Cardiac muscle cell (in vitro differentiated cells and primary cell): ENCODE results near the gene TTC23. TPM values are rescaled to one million over a fixed set of nuclear protein-coding genes. Genes with fewer than 3 reads are reported as not detected.

Experiments
- DNase-seq, 2 donors: peaks; one replicate each; pipeline versions ENCODE4 v3.0.0 to v3.0.0-alpha.2; 2010 to 2017; ENCODE audit warnings: low read depth in 1 of 2, low spot score in 1 of 2
- H3K27ac ChIP-seq: fragments of 200-600 bp; sonication (generic); 2 replicates; pipeline ENCODE4 v1.5.1; 2016
- H3K27me3 ChIP-seq: fragments of 200-600 bp; sonication (generic); 2 replicates; pipeline ENCODE4 v1.6.0; 2016; ENCODE audit warnings: control low read depth
- H3K36me3 ChIP-seq: fragments of 200-600 bp; sonication (generic); 2 replicates; pipeline ENCODE4 v1.5.1; 2016; ENCODE audit warnings: control low read depth
- H3K4me1 ChIP-seq: fragments of 200-600 bp; sonication (generic); 2 replicates; pipeline ENCODE4 v1.8.1; 2017; ENCODE audit warnings: low read depth, mild to moderate bottlenecking, mixed run types
- H3K4me3 ChIP-seq: fragments of 200-600 bp; sonication (generic); 2 replicates; pipeline ENCODE4 v1.5.1; 2016; ENCODE audit warnings: mild to moderate bottlenecking
- H3K9me3 ChIP-seq: fragments of 200-600 bp; sonication (generic); 2 replicates; pipeline ENCODE4 v1.5.1; 2017; ENCODE audit warnings: low read depth, mild to moderate bottlenecking, control low read depth
- polyA plus RNA-seq: library from polyadenylated mRNA; unstranded; fragments of >200 nt; fragmentation: Nextera tagmentation; extraction: Ambion mirVana; gene quantifications from 2 replicates; pipeline ENCODE4 v1.2.1, GENCODE V29; 2016
- total RNA-seq: library from RNA; depleted of rRNA; stranded (reverse); fragments of >200 nt; gene quantifications from 2 replicates; pipeline ENCODE4 v1.2.3, GENCODE V29; 2016
- TF ChIP-seq, protein P1 (sequence below): IDR thresholded peaks from 2 replicates; pipeline ENCODE4 v1.5.1; 2012; ENCODE audit warnings: low read depth, mild to moderate bottlenecking, low read length

The TTC23 gene
- total and polyA plus RNA-seq, 2 experiments from 2014 or later, result 15.0 to 38.2 TPM

- H3K4me3 ChIP-seq, result no peak overlapping the region
- DNase-seq, result peak in 1 of 2 donors; percentile 55
- peak overlapping the region; percentile 47 for H3K27ac ChIP-seq
- no peaks in the 10 kb centered on the region for H3K9me3 ChIP-seq
- peaks cover 26% of the 10 kb centered on the region for H3K27me3 ChIP-seq
- H3K4me1 ChIP-seq, result peaks cover 9% of the 10 kb centered on the region
- TF ChIP-seq, protein P1, sequence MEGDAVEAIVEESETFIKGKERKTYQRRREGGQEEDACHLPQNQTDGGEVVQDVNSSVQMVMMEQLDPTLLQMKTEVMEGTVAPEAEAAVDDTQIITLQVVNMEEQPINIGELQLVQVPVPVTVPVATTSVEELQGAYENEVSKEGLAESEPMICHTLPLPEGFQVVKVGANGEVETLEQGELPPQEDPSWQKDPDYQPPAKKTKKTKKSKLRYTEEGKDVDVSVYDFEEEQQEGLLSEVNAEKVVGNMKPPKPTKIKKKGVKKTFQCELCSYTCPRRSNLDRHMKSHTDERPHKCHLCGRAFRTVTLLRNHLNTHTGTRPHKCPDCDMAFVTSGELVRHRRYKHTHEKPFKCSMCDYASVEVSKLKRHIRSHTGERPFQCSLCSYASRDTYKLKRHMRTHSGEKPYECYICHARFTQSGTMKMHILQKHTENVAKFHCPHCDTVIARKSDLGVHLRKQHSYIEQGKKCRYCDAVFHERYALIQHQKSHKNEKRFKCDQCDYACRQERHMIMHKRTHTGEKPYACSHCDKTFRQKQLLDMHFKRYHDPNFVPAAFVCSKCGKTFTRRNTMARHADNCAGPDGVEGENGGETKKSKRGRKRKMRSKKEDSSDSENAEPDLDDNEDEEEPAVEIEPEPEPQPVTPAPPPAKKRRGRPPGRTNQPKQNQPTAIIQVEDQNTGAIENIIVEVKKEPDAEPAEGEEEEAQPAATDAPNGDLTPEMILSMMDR, result no peak
- H3K36me3 ChIP-seq, result no peaks in the 10 kb centered on the region
Observed at GRCh38 chr15:99109555-99110021, 139.8 kb downstream of the TTC23 start.

GRCh38 chr15:99108993-99109392 is 140.4 kb downstream of the TTC23 start:
- Histone ChIP-seq H3K4me3 (no peak overlapping the region), H3K27me3 (peaks cover 26% of the 10 kb centered on the region), H3K27ac (peak overlapping the region; percentile 47), H3K9me3 (no peaks in the 10 kb centered on the region), H3K36me3 (no peaks in the 10 kb centered on the region), H3K4me1 (peaks cover 9% of the 10 kb centered on the region)
- no peak for DNase-seq
- TF ChIP-seq, protein P1, result no peak

DNA sequence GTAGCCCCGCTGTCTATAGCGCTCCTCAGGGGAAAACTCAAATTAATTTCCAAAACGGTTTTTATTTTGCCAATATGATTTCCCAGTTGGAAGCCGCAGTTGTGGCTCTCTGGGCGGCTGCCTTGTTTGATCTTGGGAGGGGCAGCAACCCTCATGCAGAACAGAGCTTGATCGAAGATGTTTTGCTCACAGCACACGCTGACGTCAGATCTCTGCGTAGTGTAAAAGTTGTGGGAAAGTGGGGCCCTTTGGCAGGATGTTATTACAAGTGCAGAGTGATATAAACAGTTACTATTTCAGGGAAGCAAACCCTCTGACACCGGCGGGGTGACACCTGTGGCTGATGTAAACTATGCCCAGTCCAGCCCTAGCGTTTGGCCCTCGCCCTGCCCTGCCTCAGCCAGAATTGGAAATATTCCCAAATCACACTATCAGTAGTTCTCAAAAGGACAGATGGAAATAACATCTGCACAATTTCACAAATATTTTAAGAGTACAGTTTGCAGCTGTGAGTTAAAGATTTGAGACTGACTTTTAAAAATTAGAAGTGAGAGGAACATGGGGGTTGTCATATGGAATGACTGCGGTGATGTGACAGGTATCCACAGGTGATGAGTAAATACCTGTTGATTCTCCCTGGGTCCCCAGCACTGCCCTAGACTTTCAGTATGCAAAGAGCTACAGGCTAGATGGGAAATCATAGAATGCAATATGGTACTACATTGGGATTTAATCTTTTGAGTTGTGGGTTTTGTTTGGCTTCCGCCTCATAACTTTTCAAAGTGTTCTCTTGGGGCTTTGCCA is 142.8 kb downstream of the TTC23 start:
- TF ChIP-seq, protein P1, result no peak
- H3K4me3 ChIP-seq, result peak overlapping the region; percentile 33
- peak in 1 of 2 donors; percentile 57 for DNase-seq

DNA sequence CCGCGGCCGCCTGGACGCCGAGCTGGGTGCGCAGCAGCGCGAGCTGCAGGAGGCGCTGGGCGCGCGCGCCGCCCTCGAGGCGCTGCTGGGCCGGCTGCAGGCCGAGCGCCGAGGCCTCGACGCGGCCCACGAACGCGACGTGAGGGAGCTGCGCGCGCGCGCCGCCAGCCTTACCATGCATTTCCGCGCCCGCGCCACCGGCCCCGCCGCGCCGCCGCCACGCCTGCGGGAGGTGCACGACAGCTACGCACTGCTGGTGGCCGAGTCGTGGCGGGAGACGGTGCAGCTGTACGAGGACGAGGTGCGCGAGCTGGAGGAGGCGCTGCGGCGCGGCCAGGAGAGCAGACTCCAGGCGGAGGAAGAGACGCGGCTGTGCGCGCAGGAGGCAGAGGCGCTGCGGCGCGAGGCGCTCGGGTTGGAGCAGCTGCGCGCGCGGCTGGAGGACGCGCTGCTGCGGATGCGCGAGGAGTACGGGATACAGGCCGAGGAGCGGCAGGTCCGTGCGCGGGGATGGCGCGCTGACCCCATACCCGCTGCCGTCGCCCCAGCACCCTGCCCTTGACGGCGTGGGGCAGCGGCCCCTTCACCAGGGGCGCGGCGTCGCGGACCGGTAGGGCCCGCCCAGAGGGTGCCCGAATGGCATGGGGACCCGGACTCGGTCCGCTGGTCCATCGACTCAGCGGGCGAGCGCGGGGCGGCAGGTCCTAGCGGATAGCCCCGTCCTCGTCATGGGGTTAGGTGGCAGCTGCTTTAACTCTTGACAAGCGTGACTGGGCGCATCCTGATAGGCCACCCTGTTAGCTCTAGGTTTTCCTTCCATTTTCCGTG is 143.7 kb downstream of the TTC23 start:
- Histone ChIP-seq H3K4me1 (peaks cover 9% of the 10 kb centered on the region), H3K36me3 (no peaks in the 10 kb centered on the region), H3K27me3 (peaks cover 57% of the 10 kb centered on the region), H3K9me3 (no peaks in the 10 kb centered on the region), H3K27ac (no peak overlapping the region), H3K4me3 (peak overlapping the region; percentile 33)
- peak; percentile 68 to 72 for DNase-seq
- TF ChIP-seq, protein P1, result peak; percentile 19

More for the DNA sequence above, 142.8 kb downstream of the TTC23 start:
- Histone ChIP-seq H3K36me3 (no peaks in the 10 kb centered on the region), H3K4me1 (peaks cover 9% of the 10 kb centered on the region), H3K9me3 (no peaks in the 10 kb centered on the region), H3K27me3 (peaks cover 48% of the 10 kb centered on the region), H3K27ac (no peak overlapping the region)

- TF ChIP-seq, protein P1, result peak; percentile 57
- Histone ChIP-seq H3K27ac (no peak within 1 kb of the TSS), H3K36me3 (no peaks in the 10 kb centered on the region)
Observed at GRCh38 chr15:99104788-99105513, 144.4 kb downstream of the TTC23 start, which contains the start of gene SYNM. TSS of gene SYNM (plus strand) at chr15:99105080. CDS start at chr15:99105200, 120 bp downstream.

More at GRCh38 chr15:99104788-99105513, 144.4 kb downstream of the TTC23 start, which contains the start of gene SYNM:
- DNase-seq, result peak; percentile 80 to 92
- Histone ChIP-seq H3K9me3 (no peaks in the 10 kb centered on the region), H3K4me3 (peak within 1 kb of the TSS; percentile 33), H3K4me1 (peaks cover 7% of the 10 kb centered on the region), H3K27me3 (peaks cover 63% of the 10 kb centered on the region)
